Adrenal gland (tissue), 12 donors: ENCODE results near the gene TST. TPM values are rescaled to one million over a fixed set of nuclear protein-coding genes. Genes with fewer than 3 reads are reported as not detected.

Source experiments
- DNase-seq, 7 donors: peaks; one replicate each; pipeline ENCODE4 v3.0.0-alpha.2; 2019 to 2020
- H3K27ac ChIP-seq, 5 donors: fragments of 200-600 bp; sonication (generic) in 4 of 5; 1 replicate in 3 of 5; 2 replicates in 2 of 5; pipeline versions ENCODE4 v1.5.1 to v1.8.0; 2016 to 2020; ENCODE audit warnings: mild to moderate bottlenecking in 1 of 5
- H3K27me3 ChIP-seq: fragments of 200-600 bp; 2 replicates; pipeline ENCODE4 v1.8.0; 2021
- H3K36me3 ChIP-seq, 2 donors: fragments of 200-600 bp; replicated peaks in 1 of 2; 1 replicate in 1 of 2; 2 replicates in 1 of 2; pipeline versions ENCODE4 v1.5.1 to v1.8.0; 2018 to 2022
- H3K4me1 ChIP-seq, 2 donors: fragments of 200-600 bp; replicated peaks in 1 of 2; 1 replicate in 1 of 2; 2 replicates in 1 of 2; pipeline versions ENCODE4 v1.5.1 to v1.8.0; 2018 to 2021
- H3K4me3 ChIP-seq, 4 donors: fragments of 200-600 bp; sonication (generic) in 3 of 4; one replicate each; pipeline ENCODE4 v1.5.1; 2016 to 2018
- H3K9me3 ChIP-seq, 3 donors: fragments of 200-600 bp; sonication (generic) in 1 of 3; replicated peaks in 1 of 3; 1 replicate in 2 of 3; 2 replicates in 1 of 3; pipeline versions ENCODE4 v1.5.1 to v1.8.0; 2016 to 2021
- CTCF ChIP-seq, 6 experiments: fragments of 450-650 bp in 4 of 6; fragments of 200-600 bp in 2 of 6; sonication (generic) in 1 of 6; IDR thresholded peaks; 1 replicate in 5 of 6; 2 replicates in 1 of 6; pipeline versions ENCODE4 v1.5.1 to v1.8.0; 2016 to 2021; ENCODE audit warnings: antibody characterized with exemption in 6 of 6, mild to moderate bottlenecking in 2 of 6, moderate library complexity in 1 of 6
- POLR2A ChIP-seq, 2 donors: fragments of 450-650 bp; IDR thresholded peaks; one replicate each; pipeline ENCODE4 v1.6.1; 2017; ENCODE audit warnings: antibody characterized with exemption in 2 of 2, mild to moderate bottlenecking in 2 of 2, moderate library complexity in 1 of 2
- WGBS, 4 donors: extraction: QIAGEN DNeasy Blood & Tissue Kit in 2 of 4; methylation state at CpG; one replicate each; pipeline versions ENCODE4 v1.1.5 to v1.1.7; 2013 to 2017; 5-methylcytosine and 5-hydroxymethylcytosine counted together
- intact Hi-C, 2 donors: fragments of 100-400 bp; cut with DNase I; formaldehyde crosslinking; loops; one replicate each; pipeline versions ENCODE4 v1.14.1 to v1.15.0; 2022 to 2023
- polyA plus RNA-seq, 3 donors: library from polyadenylated mRNA; stranded (reverse); fragments of 200-250 nt in 2 of 3; fragments of 350-450 nt in 1 of 3; fragmentation: Illumina TruSeq in 1 of 3; extraction: RNeasy Lipid Tissue Mini Kit (QIAGEN cat#74804) in 1 of 3; gene quantifications; one replicate each; pipeline ENCODE4 v1.2.3, GENCODE V29; 2013 to 2014
- total RNA-seq, 9 donors: library from RNA; depleted of rRNA in 4 of 9; stranded (reverse); fragments of >200 nt in 4 of 9; fragments of 120-200 nt in 1 of 9; fragmentation: NEBNext Ultra II Directional in 1 of 9; extraction: Animal tissue kit (Norgen Biotek cat#: 25700) in 1 of 9; gene quantifications; one replicate each; pipeline versions ENCODE4 v1.1.0 to v1.2.4, GENCODE V29; 2013 to 2023
- donor health status: healthy with polysubstance abuse.
- donor health status: Bipolar disorder and iron deficiency.
- donor health status: DM: yes; HTN: yes; CAD: no.
- donor health status: DM: no; HTN: no; CAD: no.
- donor health status: DM: no; HTN: no; CAD: no.
- donor health status: DM: yes; HTN: yes; CAD: no.

The TST gene
- total and polyA plus RNA-seq, 12 donors, result 49.7 to 484 (median 195) TPM

GRCh38 chr22:37030560-37031281 is 11.5 kb upstream of the TST start:
- peaks cover 0 to 39% of the 10 kb centered on the region in 2 donors for H3K36me3 ChIP-seq
- H3K4me3 ChIP-seq, result no peak overlapping the region
- TF ChIP-seq CTCF (IDR thresholded peaks at IDR 0.05) (no peak), POLR2A (IDR thresholded peaks at IDR 0.05) (no peak)
- H3K9me3 ChIP-seq, result no peaks in the 10 kb centered on the region
- H3K27ac ChIP-seq, result no peak overlapping the region
- WGBS, 4 donors, result 74 to 84% (median 77%) methylated on average over 10 to 14 of the region's 14 CpGs
- H3K27me3 ChIP-seq, result no peaks in the 10 kb centered on the region
- peaks cover 3 to 8% of the 10 kb centered on the region in 2 donors for H3K4me1 ChIP-seq
- intact Hi-C loops, result no loop called here
- no peak for DNase-seq

- Histone ChIP-seq H3K27ac (no peak overlapping the region), H3K4me3 (no peak overlapping the region), H3K4me1 (peaks cover 15 to 23% of the 10 kb centered on the region in 2 donors), H3K9me3 (no peaks in the 10 kb centered on the region), H3K27me3 (no peaks in the 10 kb centered on the region), H3K36me3 (peaks cover 0 to 47% of the 10 kb centered on the region in 2 donors)
- TF ChIP-seq POLR2A (IDR thresholded peaks at IDR 0.05), result no peak
- TF ChIP-seq CTCF (IDR thresholded peaks at IDR 0.05), result no peak
- 93 to 95% (median 94%) methylated on average over 19 to 22 of the region's 22 CpGs for WGBS, 4 donors
- no peak for DNase-seq
- intact Hi-C loops, result no loop called here
These were observed 9.7 kb upstream of the TST start for GRCh38 chr22:37028692-37029674.

DNA sequence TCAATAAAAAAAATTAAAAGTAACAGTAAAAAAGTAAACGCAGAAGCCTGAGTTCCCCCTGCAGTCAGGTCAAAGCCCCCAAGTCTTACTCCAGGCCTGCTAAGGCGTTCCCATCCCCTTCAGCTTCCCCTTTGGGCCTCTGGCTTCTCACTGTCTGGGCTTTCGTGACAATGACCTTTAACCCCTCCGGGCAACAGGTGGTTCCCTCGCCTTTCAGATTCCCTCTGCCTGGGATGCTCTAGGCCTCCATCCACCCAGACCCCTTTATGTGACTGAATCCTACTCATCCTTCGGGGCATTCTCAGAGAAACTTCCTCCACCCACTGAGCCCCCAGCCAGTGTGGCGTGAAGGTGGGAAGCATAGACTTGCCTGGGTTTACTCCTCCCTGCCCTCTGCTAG is 8.3 kb upstream of the TST start:
- intact Hi-C loops, result no loop called here
- H3K4me3 ChIP-seq, result no peak overlapping the region
- WGBS, 4 donors, result 83 to 92% (median 86%) methylated on average over 7 of the region's 7 CpGs
- no peak for DNase-seq
- H3K27ac ChIP-seq, result no peak overlapping the region
- no peaks in the 10 kb centered on the region for H3K27me3 ChIP-seq
- peaks cover 17 to 31% of the 10 kb centered on the region in 2 donors for H3K4me1 ChIP-seq
- peaks cover 0 to 47% of the 10 kb centered on the region in 2 donors for H3K36me3 ChIP-seq
- no peak for TF ChIP-seq CTCF (IDR thresholded peaks at IDR 0.05)
- TF ChIP-seq POLR2A (IDR thresholded peaks at IDR 0.05), result no peak
- H3K9me3 ChIP-seq, result no peaks in the 10 kb centered on the region

DNA sequence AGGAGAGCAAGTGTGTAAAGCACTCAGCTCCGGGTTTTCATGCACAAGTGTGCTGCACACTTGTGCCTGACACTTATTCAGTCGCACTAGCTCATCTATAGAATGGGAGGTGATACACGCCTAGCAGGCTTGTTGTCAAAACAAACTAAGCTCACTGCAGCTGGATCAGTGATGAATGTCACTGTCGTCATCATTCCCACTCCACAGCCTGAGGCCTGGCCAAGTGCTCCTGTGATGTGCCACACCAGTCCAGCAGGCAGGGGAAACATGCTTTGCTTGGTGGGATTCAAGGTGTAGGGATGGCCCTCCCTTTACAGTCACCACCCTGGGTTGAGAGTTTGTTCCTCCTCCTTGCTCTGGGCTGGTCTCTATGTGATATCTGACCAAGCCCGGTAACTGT is 7.1 kb upstream of the TST start:
- 85 to 88% (median 87%) methylated on average over 4 to 5 of the region's 5 CpGs for WGBS, 4 donors
- H3K4me3 ChIP-seq, result no peak overlapping the region
- DNase-seq, result no peak
- no peaks in the 10 kb centered on the region for H3K27me3 ChIP-seq
- H3K36me3 ChIP-seq, result peaks cover 0 to 47% of the 10 kb centered on the region in 2 donors
- H3K4me1 ChIP-seq, result peaks cover 26 to 37% of the 10 kb centered on the region in 2 donors
- TF ChIP-seq CTCF (IDR thresholded peaks at IDR 0.05) (no peak), POLR2A (IDR thresholded peaks at IDR 0.05) (no peak)
- H3K27ac ChIP-seq, result peak overlapping the region in 1 of 5 donors; percentile 69
- no peaks in the 10 kb centered on the region for H3K9me3 ChIP-seq
- intact Hi-C loops, result no loop called here
